AG09319 (cell line): ENCODE measurements around the gene PTDSS2.
"Not testable (repeated sequence)": the region's sequence is repeated elsewhere in the genome, so short reads cannot be mapped to it uniquely, and the experiment has no call there.

ENCODE experiments used
- DNase-seq: peaks from one replicate; pipeline ENCODE4 v3.0.0-alpha.2; 2010; ENCODE audit warnings: low read depth; ENCODE audit errors: extremely low read depth
- TF ChIP-seq, protein P1 (sequence below): IDR thresholded peaks from 2 replicates; pipeline ENCODE4 v1.5.1; 2011; ENCODE audit warnings: low read depth, mild to moderate bottlenecking, inconsistent platforms, low read length, moderate library complexity

The PTDSS2 gene

DNA sequence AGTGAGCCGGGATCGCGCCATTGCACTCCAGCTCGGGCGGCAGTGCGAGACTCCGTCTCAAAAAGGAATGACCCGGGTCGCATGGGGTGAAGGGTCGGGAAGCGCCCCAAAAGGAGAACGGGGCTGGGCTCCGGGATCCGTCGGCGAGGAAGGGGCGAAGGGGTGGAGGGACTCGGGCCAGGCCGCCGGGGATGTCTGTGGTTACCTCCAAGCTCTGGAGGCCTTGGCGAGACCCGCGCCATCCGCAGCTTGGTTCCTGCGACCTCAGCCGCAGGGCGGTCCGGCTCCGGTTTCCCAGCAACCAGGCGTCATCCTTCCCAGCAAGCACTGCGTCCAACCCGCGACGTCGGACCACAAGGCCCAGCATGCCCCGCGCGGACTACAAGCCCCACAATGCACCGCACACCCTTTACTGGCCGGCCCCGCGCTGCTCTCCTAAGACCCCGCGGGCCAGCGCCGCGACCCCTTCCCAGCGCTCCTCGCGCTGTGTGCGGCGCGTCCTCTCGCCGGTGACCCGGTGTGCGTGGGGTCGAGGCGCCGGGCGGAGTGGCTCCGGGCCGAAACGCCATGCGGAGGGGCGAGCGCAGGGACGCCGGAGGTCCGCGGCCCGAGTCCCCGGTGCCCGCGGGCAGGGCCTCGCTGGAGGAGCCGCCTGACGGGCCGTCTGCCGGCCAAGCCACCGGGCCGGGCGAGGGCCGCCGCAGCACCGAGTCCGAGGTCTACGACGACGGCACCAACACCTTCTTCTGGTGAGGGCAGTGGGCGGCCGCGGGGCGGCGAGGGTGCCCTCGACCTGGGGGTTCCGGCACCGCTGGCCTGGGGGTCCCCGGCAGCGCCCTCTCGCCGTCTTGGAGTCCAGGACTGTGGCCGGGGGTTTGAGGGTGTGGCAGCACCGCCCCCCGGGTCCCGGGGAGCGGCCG is at the start of gene PTDSS2:
Gene PTDSS2 (plus strand): TSS at position 391 of the 920 bp plus-strand sequence. CDS start 177 bp downstream, at position 568.
- peak; percentile 82 for DNase-seq
- TF ChIP-seq, protein P1, sequence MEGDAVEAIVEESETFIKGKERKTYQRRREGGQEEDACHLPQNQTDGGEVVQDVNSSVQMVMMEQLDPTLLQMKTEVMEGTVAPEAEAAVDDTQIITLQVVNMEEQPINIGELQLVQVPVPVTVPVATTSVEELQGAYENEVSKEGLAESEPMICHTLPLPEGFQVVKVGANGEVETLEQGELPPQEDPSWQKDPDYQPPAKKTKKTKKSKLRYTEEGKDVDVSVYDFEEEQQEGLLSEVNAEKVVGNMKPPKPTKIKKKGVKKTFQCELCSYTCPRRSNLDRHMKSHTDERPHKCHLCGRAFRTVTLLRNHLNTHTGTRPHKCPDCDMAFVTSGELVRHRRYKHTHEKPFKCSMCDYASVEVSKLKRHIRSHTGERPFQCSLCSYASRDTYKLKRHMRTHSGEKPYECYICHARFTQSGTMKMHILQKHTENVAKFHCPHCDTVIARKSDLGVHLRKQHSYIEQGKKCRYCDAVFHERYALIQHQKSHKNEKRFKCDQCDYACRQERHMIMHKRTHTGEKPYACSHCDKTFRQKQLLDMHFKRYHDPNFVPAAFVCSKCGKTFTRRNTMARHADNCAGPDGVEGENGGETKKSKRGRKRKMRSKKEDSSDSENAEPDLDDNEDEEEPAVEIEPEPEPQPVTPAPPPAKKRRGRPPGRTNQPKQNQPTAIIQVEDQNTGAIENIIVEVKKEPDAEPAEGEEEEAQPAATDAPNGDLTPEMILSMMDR, result no peak

DNA sequence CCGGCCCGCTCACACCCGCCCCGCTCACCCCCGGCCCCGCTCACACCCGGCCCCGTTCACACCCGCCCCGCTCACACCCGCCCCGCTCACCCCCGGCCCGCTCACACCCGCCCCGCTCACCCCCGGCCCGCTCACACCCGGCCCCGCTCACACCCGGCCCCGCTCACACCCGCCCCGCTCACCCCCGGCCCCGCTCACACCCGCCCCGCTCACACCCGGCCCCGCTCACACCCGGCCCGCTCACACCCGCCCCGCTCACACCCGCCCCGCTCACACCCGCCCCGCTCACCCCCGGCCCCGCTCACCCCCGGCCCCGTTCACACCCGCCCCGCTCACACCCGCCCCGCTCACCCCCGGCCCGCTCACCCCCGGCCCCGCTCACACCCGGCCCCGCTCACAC is 48.9 kb upstream of the PTDSS2 start:
- not testable (repeated sequence) for DNase-seq

DNA sequence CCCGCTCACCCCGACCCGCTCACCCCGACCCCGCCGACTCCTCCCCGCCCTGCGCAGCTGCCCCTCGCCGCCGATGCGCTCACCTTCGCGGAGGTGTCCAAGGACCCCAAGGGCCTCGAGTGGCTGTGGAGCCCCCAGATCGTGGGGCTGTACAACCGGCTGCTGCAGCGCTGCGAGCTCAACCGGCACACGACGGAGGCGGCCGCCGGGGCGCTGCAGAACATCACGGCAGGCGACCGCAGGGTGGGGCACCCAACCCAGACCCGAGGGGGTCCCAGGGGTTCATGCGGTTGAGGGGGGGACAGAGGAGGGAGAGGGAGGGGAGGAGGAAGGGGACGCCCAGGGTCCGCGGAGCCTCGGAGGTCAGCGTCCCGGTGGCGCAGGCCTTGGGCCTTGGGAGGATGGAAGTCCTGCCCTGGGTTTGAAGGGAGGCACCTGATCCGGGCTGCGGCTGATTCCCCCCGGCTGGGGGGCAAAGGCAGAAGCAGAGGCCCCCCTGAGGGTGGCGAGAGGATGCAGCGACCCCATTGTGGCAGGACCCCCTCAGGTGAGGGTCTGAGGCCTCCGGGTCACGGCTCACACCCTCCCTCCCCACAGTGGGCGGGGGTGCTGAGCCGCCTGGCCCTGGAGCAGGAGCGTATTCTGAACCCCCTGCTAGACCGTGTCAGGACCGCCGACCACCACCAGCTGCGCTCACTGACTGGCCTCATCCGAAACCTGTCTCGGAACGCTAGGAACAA is 46.9 kb upstream of the PTDSS2 start:
- no peak for DNase-seq
- TF ChIP-seq, protein P1, result no peak

DNA sequence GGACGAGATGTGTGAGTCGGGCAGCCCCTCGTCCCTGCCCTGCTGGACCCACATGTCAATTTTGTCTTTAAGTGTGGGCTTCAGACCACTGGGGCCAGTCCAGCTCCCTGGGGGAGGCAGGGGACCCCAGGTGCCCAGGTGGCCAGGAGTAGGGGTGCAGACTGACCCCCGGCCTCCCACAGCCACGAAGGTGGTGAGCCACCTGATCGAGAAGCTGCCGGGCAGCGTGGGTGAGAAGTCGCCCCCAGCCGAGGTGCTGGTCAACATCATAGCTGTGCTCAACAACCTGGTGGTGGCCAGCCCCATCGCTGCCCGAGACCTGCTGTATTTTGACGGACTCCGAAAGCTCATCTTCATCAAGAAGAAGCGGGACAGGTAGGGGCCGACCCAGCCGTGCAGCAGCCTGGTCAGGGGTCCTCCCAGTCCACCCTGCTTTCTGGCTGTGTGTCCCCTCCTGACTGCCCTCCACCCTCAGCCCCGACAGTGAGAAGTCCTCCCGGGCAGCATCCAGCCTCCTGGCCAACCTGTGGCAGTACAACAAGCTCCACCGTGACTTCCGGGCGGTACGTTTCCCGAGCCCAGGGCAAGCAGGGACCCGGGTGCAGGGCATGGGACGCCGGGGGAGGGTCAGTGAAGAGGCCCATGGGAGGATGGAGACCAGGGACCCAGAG is 46.2 kb upstream of the PTDSS2 start:
- no peak for DNase-seq
- TF ChIP-seq, protein P1, result no peak

DNA sequence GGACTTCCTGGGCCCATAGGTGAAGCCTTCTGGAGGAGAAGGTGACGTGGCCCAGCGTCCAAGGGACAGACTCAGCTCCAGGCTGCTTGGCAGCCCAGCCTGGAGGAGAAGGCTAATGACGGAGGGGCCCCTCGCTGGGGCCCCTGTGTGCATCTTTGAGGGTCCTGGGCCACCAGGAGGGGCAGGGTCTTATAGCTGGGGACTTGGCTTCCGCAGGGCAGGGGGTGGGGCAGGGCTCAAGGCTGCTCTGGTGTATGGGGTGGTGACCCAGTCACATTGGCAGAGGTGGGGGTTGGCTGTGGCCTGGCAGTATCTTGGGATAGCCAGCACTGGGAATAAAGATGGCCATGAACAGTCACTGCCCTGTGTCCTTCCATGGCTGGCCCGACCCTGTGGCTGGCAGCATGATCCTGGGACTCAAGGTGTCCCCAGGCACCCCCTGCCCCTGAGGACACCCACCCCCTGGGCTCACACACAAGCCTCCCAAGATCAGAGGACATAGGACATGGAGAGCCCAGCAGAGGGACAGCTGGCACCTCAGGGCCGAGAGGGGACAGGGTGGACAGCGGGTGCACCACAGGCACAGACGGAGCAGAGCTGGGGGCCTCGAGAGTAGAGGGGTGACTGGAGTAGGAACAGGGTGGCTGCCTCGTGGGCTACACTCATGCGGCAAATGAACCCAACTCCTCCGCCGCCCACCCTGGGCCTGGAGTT is 45.4 kb upstream of the PTDSS2 start:
- TF ChIP-seq, protein P1, result no peak
- no peak for DNase-seq

DNA sequence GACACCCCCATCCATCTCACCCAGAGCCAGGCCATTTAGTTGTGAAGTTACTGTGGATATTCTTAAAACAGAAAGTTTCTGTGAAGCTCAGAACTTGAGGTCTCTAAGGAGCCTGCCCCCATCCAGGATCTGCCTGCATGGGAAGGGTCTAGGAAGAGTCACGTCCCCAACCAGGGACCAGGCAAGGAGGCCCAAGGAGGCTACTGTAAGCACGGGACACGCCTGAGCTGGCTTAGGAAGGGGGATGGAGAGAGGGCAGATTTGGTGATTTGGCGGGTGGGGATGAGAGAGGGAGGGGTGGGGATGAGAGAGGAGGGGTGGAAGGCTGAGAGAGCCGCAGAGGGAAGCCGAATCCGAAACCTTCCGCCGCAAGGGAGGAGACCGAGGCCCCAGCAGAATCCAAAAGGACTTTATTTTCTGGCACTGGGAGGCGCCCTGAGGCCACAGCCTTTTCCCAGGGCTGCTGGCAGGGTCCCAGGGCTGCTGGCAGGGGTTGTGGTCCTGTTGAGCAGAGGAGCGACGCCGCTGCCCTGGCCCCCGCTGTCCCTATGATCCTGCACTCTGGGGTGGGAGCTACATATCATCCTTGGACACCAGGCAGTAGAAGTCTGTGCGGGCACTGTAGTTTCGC is 44.6 kb upstream of the PTDSS2 start:
- DNase-seq, result no peak
- TF ChIP-seq, protein P1, result no peak; the same call in 1 of the 2 replicates
